Thoracic aorta (tissue), 2 donors: ENCODE data around the gene EPG5. TPM values are rescaled to one million over a fixed set of nuclear protein-coding genes. Genes with fewer than 3 reads are reported as not detected.
"Not testable (repeated sequence)": the region's sequence is repeated elsewhere in the genome, so short reads cannot be mapped to it uniquely, and the experiment has no call there.

ENCODE experiments used
- ATAC-seq: fragments of 150-250 bp; one replicate; pipeline ENCODE4 v1.8.0; 2017; ENCODE audit warnings: low read depth; ENCODE audit not compliant: insufficient number of reproducible peaks, low FRiP score
- DNase-seq: peaks from one replicate; pipeline ENCODE4 v3.0.0-alpha.2; 2020; ENCODE audit warnings: low spot score
- H3K27ac ChIP-seq, 2 donors: fragments of 200-600 bp; sonication (generic); 1 replicate in 1 of 2; 2 replicates in 1 of 2; pipeline ENCODE4 v1.5.1; 2016; ENCODE audit warnings: mild to moderate bottlenecking in 2 of 2, moderate library complexity in 2 of 2
- H3K27me3 ChIP-seq: fragments of 200-600 bp; sonication (generic); replicated peaks from 2 replicates; pipeline ENCODE4 v1.6.0; 2016; ENCODE audit warnings: mild to moderate bottlenecking; ENCODE audit not compliant: insufficient read depth
- H3K36me3 ChIP-seq: fragments of 200-600 bp; sonication (generic); one replicate; pipeline ENCODE4 v1.5.1; 2016
- H3K4me1 ChIP-seq, 2 donors: fragments of 200-600 bp; sonication (generic); 1 replicate in 1 of 2; 2 replicates in 1 of 2; pipeline versions ENCODE4 v1.5.1 to v1.6.0; 2016; ENCODE audit warnings: low read depth in 2 of 2, mild to moderate bottlenecking in 1 of 2; ENCODE audit not compliant: control insufficient read depth in 1 of 2
- H3K4me3 ChIP-seq: fragments of 200-600 bp; sonication (generic); 2 replicates; pipeline ENCODE4 v1.5.1; 2016; ENCODE audit warnings: mild to moderate bottlenecking
- H3K9me3 ChIP-seq: fragments of 200-600 bp; sonication (generic); 2 replicates; pipeline ENCODE4 v1.5.1; 2016
- CTCF ChIP-seq: fragments of 200-600 bp; sonication (generic); IDR thresholded peaks from one replicate; pipeline ENCODE4 v1.5.1; 2019; ENCODE audit warnings: antibody characterized with exemption
- total RNA-seq, 2 donors: library from RNA; depleted of rRNA; stranded (reverse); fragments of >200 nt; gene quantifications; one replicate each; pipeline versions ENCODE4 v1.1.0 to v1.2.3, GENCODE V29; 2016

Gene EPG5
- total RNA-seq, 2 donors from 2014 or later: 46.0 to 47.9 TPM

GRCh38 chr18:45828917-45829811 is 138.0 kb downstream of the EPG5 start:
- TF ChIP-seq CTCF: no peak
- ATAC-seq (no peak), DNase-seq (no peak)
- Histone ChIP-seq H3K36me3 (no peaks in the 10 kb centered on the region), H3K9me3 (no peaks in the 10 kb centered on the region), H3K4me3 (no peak overlapping the region), H3K27ac (no peak overlapping the region), H3K27me3 (no peaks in the 10 kb centered on the region), H3K4me1 (peaks cover 6 to 13% of the 10 kb centered on the region in 2 donors)

GRCh38 chr18:45826716-45827115 is 140.4 kb downstream of the EPG5 start:
- not testable (repeated sequence) for H3K27me3 ChIP-seq, ATAC-seq, DNase-seq, H3K9me3 ChIP-seq, H3K4me3 ChIP-seq, H3K36me3 ChIP-seq, H3K27ac ChIP-seq
- H3K4me1 ChIP-seq: peaks cover 6 to 13% of the 10 kb centered on the region in 2 donors

GRCh38 chr18:45826084-45826483 is 141.0 kb downstream of the EPG5 start:
- H3K36me3 ChIP-seq: no peaks in the 10 kb centered on the region
- peaks cover 6 to 13% of the 10 kb centered on the region in 2 donors for H3K4me1 ChIP-seq
- no peaks in the 10 kb centered on the region for H3K9me3 ChIP-seq
- no peaks in the 10 kb centered on the region for H3K27me3 ChIP-seq
- H3K4me3 ChIP-seq: no peak overlapping the region
- DNase-seq (no peak), ATAC-seq (no peak)
- H3K27ac ChIP-seq: no peak overlapping the region
- no peak for TF ChIP-seq CTCF

GRCh38 chr18:45825258-45826044 is 141.7 kb downstream of the EPG5 start, which contains the start of gene SIGLEC15:
Gene SIGLEC15 (plus strand): TSS chr18:45825675. CDS start chr18:45825729, 54 bp downstream.
- Histone ChIP-seq H3K9me3 (no peaks in the 10 kb centered on the region), H3K36me3 (no peaks in the 10 kb centered on the region), H3K4me3 (no peak within 1 kb of the TSS), H3K4me1 (peaks cover 6 to 13% of the 10 kb centered on the region in 2 donors), H3K27ac (no peak within 1 kb of the TSS), H3K27me3 (no peaks in the 10 kb centered on the region)
- ATAC-seq (no peak), DNase-seq (no peak)
- no peak for TF ChIP-seq CTCF

GRCh38 chr18:45821711-45822110 is 145.4 kb downstream of the EPG5 start:
- no peaks in the 10 kb centered on the region for H3K27me3 ChIP-seq
- no peak overlapping the region for H3K27ac ChIP-seq
- no peaks in the 10 kb centered on the region for H3K4me1 ChIP-seq
- ATAC-seq (no peak), DNase-seq (no peak)
- H3K36me3 ChIP-seq: no peaks in the 10 kb centered on the region
- TF ChIP-seq CTCF: no peak
- no peak overlapping the region for H3K4me3 ChIP-seq
- no peaks in the 10 kb centered on the region for H3K9me3 ChIP-seq
